Hippocampal formation (tissue), 2 donors: Measurements from ENCODE around the gene HACD4.
"Not testable (repeated sequence)": the region's sequence is repeated elsewhere in the genome, so short reads cannot be mapped to it uniquely, and the experiment has no call there.

Source experiments
- DNase-seq, 2 donors: peaks; one replicate each; lab custom pipeline; 2025; lab: John Stamatoyannopoulos, UW

HACD4 gene

DNA sequence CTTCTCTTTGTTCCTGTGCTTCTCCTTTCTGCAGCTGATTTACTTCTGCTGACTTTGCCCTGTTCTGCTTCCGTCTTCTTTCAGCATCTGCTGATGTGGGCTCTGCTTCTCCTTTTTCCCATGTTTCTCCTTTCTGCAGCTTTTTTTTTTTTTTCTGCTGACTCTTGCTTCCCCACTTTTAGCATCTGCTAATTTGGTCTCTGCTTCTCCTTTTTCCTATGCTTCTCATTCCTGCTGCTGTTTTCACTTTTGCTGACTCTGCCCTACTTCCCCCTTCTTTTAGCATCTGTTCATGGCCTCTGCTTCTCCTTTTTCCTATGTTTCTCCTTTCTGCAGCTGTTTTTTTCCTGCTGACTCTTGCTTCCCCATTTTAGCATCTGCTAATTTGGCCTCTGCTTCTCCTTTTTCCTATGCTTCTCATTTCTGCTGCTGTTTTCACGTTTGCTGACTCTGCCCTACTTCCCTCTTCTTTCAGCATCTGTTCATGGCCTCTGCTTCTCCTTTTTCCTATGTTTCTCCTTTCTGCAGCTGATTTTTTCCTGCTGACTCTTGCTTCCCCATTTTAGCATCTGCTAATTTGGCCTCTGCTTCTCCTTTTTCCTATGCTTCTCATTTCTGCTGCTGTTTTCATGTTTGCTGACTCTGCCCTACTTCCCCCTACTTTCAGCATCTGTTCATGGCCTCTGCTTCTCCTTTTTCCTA is 58.0 kb downstream of the HACD4 start:
- not testable (repeated sequence) for DNase-seq

GRCh38 chr9:20972684-20973083 is 58.8 kb downstream of the HACD4 start:
- no peak for DNase-seq

DNA sequence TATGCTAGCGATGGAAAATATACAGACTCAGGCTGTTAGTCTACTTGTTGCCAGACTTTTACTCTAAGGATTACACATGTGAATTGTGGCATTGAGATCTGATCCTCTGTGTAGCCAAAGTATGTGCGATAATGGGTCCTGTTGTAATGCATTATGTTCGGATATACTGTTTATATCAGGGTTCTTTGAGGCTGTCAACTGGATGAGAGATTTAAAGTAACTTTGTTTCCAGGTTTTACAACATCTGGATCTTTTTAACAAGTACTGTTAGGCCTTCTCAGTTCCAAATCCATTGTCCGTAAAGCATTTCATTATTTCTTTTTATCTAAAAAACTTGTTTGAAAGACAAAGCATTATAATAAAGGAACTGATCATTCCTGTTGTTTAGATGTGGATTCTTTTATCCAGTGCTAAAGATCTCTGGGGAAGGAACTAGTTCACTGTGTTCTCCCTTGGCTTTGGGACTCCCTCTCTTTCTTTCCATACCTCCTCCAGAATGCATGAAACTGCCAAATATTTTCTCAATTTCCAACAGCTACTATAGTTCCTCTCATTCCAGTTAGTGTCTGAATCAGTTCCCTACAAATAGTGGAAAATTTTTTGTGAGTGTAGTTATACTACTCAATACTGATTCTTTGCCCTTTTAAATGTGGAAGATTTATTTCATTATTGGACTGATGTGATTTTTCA is 68.8 kb downstream of the HACD4 start:
- DNase-seq = no peak

DNA sequence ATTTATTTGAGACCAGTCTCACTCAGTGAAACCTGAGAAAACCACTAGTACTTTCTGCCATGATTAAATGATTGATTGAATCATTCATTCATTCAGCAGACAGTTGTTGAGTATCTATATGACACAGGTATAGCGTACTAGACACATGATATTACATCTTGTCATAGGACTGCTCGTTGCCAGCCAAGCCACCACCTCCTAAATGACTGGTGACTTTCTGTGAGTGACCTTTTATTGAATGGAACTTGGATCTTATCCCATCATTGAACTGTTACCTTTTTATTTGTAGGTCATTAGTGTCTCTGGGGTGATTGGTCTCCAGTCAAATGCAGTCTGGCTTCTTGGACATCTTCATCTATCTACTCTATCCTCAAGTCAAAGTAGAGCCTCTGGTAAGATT is 80.7 kb downstream of the HACD4 start:
- DNase-seq = no peak
